Stimulated activated CD8-positive, alpha-beta memory T cell treated with anti-CD3 and anti-CD28 coated beads, Interleukin-7, amount 100 ng/mL, for 1 hour (primary cell): Measurements from ENCODE around the gene ARHGAP15.

Source experiments
- DNase-seq, 2 donors: peaks; one replicate each; pipeline ENCODE4 v3.0.0-alpha.2; 2020; ENCODE audit warnings: low read depth in 2 of 2

Gene ARHGAP15

DNA sequence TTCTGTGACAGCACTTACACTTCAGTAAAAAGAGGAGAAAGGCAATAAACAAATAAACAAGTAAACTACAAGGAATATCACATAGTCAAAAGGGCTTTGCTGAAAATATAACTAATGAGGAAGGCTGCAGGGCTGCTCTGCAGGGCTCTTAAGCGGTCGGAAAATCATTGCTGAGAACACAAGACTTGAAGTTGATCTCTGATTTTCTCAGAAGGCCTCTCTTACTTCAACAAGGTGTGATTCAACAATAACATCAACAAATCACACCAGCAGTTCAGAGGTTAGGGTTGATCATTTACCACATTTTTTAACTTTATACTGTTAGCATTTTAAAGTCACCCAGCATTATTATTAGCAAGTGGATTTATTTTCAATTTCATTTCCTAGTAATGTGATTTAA, 215.6 kb downstream of the ARHGAP15 start:
- DNase-seq, result no peak

GRCh38 chr2:143345887-143346787, 216.9 kb downstream of the ARHGAP15 start:
- DNase-seq, result no peak

GRCh38 chr2:143347271-143347695, 218.1 kb downstream of the ARHGAP15 start:
- no peak for DNase-seq

GRCh38 chr2:143347901-143348414, 218.7 kb downstream of the ARHGAP15 start:
- no peak for DNase-seq

DNA sequence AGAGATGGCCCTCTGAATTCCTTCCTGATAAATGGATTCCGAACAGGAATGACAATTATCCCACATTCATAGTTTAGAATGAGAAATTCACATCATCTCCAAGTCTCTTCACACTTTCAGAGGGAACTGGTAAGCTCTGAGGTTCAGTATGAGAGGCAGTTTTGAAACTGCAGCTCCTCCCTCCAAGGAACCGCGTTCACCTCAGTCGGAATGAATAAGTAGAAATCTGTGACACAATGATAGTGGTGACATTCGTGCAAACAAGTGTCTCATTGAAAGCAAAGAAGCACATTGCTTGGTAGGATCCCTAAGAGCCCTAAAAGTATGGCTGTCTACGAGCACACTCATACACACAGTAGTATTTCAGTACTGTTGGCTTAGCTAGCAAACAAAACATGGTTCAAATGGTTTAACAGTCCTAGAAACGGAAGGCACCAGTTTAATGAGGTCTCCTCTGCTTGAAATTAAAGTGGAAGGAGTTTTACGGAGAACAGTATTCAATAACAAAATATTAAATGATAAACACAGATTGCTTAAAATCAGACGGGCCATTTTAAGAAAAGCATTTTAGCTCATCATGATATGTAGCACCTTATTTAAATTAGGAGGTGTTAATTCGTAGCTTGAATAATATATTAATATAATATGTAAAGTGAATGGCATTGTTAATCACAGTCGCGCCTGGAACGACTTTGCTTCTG, 225.0 kb downstream of the ARHGAP15 start:
- DNase-seq, result no peak

GRCh38 chr2:143355870-143356269, 226.7 kb downstream of the ARHGAP15 start:
- DNase-seq, result no peak

DNA sequence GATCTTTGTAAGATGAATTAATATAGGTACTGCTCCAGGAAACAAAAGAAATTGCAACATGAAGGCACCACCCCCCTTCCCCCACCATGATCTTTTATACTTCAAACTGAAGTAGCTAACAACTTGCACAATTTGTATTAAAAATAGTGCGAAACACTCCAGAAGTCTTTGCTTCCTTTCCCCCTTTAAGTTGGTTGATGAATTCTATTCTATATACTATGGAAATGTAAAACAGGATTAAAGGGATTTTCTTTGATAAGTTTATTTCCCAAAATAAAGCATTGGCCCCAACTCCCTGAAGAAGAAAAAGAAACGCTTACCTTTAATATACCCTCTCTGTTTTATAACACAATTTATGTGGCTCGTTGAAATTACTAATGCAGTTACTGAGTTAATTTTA, 227.1 kb downstream of the ARHGAP15 start:
- DNase-seq, result no peak

DNA sequence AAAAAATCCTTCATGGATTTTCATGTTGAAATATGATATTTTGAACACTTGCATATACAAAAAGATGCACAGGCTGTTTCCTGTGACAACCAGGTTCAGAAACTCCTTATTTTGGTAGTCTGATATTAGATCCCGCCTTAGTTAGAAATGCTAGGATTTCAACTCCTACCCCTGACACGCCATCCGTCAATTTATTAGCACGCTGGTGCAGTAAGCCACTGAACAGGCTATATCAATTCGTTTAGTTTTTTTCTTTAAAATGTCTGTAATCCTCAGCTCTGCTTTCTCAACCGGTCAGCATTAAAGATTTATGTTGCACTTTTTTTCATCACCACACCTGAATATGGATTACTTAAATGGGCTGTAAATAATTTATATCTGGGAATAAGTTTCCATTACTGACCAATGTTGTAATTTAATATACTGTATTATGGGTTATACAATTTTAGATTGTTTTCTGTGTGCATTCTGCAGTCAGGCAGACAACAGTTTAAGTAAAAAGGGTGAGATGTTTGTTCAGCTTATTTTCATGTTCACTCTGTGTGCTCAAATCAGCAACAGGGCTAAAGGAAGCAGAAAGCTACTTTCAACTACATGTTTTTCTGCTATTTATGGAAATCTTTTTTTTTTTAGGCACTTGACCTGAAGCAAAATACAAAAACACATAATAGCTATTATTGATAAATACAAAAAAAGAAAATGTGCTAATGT, 227.7 kb downstream of the ARHGAP15 start:
- DNase-seq, result no peak

DNA sequence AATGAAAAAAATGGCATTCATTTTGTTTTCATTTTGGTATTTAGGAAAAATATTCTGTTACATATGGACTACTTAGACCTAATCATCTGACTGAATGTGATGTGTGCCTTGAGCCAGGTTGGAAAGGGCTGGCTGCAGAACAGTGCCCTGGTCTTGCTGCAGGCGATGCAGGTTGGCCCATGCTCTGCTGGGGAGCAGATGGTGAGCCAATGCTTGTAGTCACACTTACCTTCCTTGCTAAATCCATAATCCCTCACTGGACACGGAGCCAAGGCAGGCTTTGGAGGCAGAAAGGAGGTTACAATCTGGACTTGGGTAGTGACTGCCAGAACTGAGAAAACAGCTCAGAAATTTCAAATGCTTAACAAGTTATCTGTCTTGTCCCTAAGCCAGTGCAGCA, 228.7 kb downstream of the ARHGAP15 start:
- DNase-seq, result no peak

- no peak for DNase-seq
These were observed 232.1 kb downstream of the ARHGAP15 start for GRCh38 chr2:143361346-143361745.

DNA sequence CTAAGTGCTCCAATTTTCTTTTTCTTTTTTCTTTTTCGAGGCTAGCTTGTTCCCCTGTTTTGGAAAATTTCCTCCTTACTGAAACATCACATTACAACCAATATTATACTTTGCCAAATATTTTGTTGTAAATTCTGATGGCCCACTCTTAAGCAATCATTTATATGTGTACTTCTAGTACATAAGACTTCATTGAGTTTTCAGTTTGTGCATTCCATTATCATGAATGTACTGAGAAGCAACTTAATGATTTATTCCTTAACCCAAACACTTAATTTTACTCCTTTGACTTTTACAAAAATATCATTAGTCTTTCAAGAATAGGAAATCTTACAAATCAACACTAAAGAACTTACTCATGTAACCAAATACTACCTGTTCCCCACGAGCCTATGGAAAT, 242.4 kb downstream of the ARHGAP15 start:
- DNase-seq, result no peak

- DNase-seq, result no peak
These were observed 246.2 kb downstream of the ARHGAP15 start for GRCh38 chr2:143375384-143375880.

DNA sequence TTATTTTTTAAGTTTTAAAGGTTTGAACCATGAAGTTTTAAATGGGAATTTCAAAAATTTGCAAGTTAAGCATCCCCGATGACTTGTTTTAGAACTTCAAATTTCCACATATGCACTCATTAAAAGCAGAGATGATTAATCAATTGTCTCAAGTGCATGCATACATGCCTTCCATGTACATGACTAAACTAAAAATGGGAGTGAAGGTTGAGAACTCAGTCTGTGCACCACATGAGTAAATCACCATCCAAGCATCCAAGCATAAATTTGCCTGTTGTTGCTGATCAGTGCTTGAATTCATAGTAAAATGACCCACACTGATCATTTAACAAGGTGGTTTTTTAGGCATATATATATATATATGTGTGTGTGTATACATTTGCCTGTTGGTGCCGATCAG, 249.8 kb downstream of the ARHGAP15 start:
- no peak for DNase-seq

- no peak for DNase-seq
These were observed 250.7 kb downstream of the ARHGAP15 start for GRCh38 chr2:143379955-143380354.

- DNase-seq, result no peak
These were observed 253.4 kb downstream of the ARHGAP15 start for GRCh38 chr2:143382573-143382972.

DNA sequence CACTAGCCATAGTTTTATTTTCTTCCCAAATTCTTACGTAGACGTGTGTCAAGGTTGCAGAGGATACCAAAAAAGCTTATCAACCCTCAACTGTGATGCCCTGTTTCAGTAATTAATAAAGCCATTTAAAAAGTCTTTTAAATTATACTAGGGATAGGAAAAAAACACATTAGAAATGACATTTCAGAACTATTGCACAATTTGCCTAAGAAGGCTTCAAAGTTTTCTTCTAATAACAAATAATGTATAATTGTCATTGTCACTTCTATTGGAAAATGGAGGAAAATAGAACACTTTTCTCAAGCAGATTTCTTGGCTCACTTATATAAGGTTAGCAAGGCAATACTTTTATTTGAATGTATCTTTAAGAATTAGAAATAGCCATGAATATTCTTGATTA, 253.8 kb downstream of the ARHGAP15 start:
- DNase-seq, result no peak

- DNase-seq, result no peak
These were observed 254.9 kb downstream of the ARHGAP15 start for GRCh38 chr2:143384111-143384510.

DNA sequence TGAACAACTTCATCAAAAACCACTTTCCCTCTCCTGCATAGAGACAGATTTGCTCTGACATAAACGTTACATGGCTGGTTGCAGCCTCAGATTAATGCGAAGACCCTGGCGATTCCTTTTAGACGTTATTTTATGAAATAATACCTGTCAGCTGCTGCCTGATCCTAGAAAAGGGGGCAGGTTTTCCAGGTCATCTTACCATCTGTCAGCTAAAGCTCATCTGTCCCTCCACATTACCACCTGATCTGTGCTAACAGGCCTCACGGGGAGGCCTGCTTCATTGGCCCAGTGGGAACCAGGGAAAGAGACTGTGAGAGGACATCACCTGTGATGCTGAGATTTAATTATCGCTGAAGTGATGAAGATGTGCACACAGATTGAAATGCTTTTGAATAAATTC, 261.0 kb downstream of the ARHGAP15 start:
- DNase-seq, result no peak

DNA sequence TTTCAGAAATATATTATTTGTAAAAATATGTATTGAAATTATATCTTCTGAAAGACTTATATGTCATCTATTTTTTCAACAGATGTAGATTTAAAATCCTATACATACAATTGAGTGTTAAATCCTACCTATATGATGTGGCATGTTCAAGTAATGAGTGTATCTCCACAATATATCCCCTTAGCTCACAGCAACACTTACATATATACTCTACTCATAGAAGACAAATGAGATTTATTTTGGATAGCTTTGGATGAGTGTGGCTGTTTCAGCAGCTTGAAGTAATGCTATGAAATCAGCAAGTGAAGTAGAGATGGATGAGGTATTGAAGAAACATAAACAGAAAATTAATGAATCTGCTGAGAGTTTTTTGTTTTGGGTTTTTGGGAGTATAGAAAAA, 263.1 kb downstream of the ARHGAP15 start:
- DNase-seq, result no peak

DNA sequence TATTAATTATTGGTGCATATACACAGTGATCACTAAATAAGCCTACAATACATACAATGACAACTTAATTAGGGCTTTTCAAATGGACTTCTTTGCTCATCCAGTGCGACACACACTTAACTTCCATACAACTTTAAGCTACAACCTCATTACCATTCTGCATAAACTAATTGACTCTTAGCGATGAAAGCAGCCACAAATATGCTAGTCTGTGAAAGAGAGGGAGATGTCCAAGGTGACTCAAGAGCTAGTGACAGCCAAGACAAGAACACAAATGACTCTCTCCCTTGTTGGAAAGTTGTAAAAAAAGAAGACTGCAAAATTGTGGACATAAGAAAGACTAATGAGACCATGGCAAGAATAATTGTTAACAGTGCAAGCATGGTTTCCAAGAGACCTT, 264.8 kb downstream of the ARHGAP15 start:
- DNase-seq, result no peak

DNA sequence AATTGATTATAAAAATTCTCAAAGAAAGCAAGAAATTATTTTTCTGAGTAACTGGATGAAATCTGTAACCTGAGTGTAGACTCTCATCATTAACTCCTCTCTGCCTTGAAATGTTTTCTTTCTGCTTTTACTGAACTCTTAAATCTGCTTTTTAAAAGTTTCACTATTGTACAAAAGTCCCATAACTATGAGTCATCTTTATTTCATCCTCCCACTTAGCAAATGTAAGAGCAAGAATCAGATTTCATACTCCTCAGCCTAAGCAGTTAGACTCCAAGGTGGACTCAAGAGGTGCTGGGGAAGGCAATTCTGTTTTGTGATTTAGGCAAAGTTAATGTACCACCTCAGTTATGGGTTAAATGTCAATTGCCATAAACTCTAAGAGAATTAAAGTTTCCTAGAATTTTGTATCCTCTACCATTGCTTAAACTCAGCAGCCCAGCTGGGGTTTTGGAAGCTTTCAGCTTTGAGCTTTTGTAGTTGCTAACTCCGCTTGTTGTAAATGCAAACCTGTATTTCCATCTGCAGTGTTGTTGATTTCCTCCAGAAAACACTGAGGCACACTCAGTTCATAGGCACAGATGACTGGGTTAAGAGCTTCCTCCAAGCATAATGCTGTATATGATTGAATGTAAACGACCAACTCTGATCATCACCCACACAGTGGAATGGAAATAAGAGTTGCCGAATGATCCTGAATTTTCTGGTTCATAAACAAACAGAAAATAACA, 268.8 kb downstream of the ARHGAP15 start:
- DNase-seq, result no peak
